Measurements from ENCODE around the gene SHKBP1. TPM values are rescaled to one million over a fixed set of nuclear protein-coding genes. Genes with fewer than 3 reads are reported as not detected.
"Not testable (repeated sequence)": the region's sequence is repeated elsewhere in the genome, so short reads cannot be mapped to it uniquely, and the experiment has no call there.

Gene SHKBP1
- total RNA-seq, 2 donors from 2014 or later = 131 to 149 TPM

DNA sequence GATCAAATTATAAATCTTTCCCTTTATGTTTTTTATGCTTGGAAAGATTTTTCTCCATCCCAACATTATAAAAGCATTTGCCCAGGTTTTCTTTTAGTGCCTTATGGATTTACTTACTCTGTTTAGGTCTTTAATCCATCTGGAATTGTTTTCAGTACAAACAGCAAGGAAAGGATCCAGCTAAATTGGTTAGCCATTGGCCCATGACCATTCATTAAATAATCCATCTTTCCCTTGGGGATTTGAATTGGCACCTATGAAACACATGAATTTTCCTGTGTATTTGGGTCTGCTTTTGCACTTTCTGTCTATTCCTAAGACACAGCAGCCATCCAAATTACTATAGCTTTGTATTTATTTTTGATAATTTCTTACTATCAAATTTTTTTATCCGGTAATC, 28.8 kb upstream of the SHKBP1 start:
- Mint-ChIP-seq H3K4me3 (no peak overlapping the region), H3K4me1 (ENCODE audit: low read depth in 2 of 2) (peaks cover 4 to 9% of the 10 kb centered on the region in 2 donors), H3K27me3 (peaks cover 26 to 31% of the 10 kb centered on the region in 2 donors), H3K27ac (no peak overlapping the region), H3K9me3 (no peaks in the 10 kb centered on the region), H3K36me3 (no peaks in the 10 kb centered on the region)
- DNase-seq (ENCODE audit: low spot score) (no peak), ATAC-seq (no peak)

DNA sequence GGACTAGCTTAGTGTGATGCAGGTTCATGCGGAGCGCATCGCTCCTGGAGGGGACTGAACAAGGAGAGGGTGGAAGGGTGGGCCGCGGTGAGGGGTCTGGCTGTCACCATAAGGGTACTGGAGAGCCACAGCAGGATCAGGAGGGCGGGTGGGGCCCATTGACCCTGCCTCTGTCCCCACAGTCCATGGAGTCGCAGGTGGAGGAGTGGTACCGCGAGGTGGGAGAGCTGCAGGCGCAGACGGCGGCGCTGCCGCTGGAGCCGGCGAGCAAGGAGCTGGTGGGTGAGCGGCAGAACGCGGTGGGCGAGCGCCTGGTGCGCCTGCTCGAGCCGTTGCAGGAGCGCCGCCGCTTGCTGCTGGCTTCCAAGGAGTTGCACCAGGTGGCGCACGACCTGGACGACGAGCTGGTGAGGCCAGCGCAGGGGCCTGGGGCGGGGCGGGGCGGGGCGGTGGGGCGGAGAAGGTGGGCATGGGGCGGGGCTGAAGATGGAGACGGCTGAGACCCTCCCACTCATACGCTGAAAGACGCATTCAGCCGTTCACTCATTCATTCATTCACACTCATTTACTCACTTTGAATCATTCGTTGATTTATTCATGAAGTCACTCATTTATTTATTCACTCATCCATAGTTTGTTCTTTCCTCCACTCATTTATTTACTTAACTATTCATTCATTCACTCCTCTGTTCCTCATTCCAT, 27.5 kb upstream of the SHKBP1 start:
- H3K27me3 Mint-ChIP-seq = peaks cover 38 to 43% of the 10 kb centered on the region in 2 donors
- DNase-seq (ENCODE audit: low spot score) (no peak), ATAC-seq (peak; percentile 77 to 87)
- H3K27ac Mint-ChIP-seq = no peak overlapping the region
- no peaks in the 10 kb centered on the region for H3K9me3 Mint-ChIP-seq
- peaks cover 4 to 9% of the 10 kb centered on the region in 2 donors for H3K4me1 Mint-ChIP-seq (ENCODE audit: low read depth in 2 of 2)
- no peaks in the 10 kb centered on the region for H3K36me3 Mint-ChIP-seq
- no peak overlapping the region for H3K4me3 Mint-ChIP-seq

GRCh38 chr19:40550951-40551350, 25.7 kb upstream of the SHKBP1 start:
- H3K27ac Mint-ChIP-seq = no peak overlapping the region
- H3K4me3 Mint-ChIP-seq = no peak overlapping the region
- no peaks in the 10 kb centered on the region for H3K9me3 Mint-ChIP-seq
- H3K4me1 Mint-ChIP-seq (ENCODE audit: low read depth in 2 of 2) = peaks cover 4 to 9% of the 10 kb centered on the region in 2 donors
- peaks cover 49 to 58% of the 10 kb centered on the region in 2 donors for H3K27me3 Mint-ChIP-seq
- no peaks in the 10 kb centered on the region for H3K36me3 Mint-ChIP-seq
- ATAC-seq (no peak), DNase-seq (ENCODE audit: low spot score) (no peak)

- Mint-ChIP-seq H3K4me1 (ENCODE audit: low read depth in 2 of 2) (peaks cover 4 to 9% of the 10 kb centered on the region in 2 donors), H3K27ac (no peak overlapping the region), H3K36me3 (no peaks in the 10 kb centered on the region), H3K4me3 (no peak overlapping the region), H3K9me3 (no peaks in the 10 kb centered on the region), H3K27me3 (peaks cover 53 to 69% of the 10 kb centered on the region in 2 donors)
- DNase-seq (ENCODE audit: low spot score) (no peak), ATAC-seq (no peak)
These were observed 23.8 kb upstream of the SHKBP1 start for GRCh38 chr19:40552848-40553247.

GRCh38 chr19:40553885-40554857, 22.5 kb upstream of the SHKBP1 start:
- DNase-seq (ENCODE audit: low spot score) = no peak
- H3K9me3 Mint-ChIP-seq = no peaks in the 10 kb centered on the region
- peaks cover 48 to 62% of the 10 kb centered on the region in 2 donors for H3K27me3 Mint-ChIP-seq
- no peak overlapping the region for H3K4me3 Mint-ChIP-seq
- peaks cover 0 to 4% of the 10 kb centered on the region in 2 donors for H3K4me1 Mint-ChIP-seq (ENCODE audit: low read depth in 2 of 2)
- H3K36me3 Mint-ChIP-seq = no peaks in the 10 kb centered on the region
- H3K27ac Mint-ChIP-seq = no peak overlapping the region
- peak; percentile 15 to 38 for ATAC-seq

GRCh38 chr19:40555978-40556689, 20.5 kb upstream of the SHKBP1 start:
- no peak for DNase-seq (ENCODE audit: low spot score)
- Mint-ChIP-seq H3K4me1 (ENCODE audit: low read depth in 2 of 2) (no peaks in the 10 kb centered on the region), H3K27ac (no peak overlapping the region), H3K4me3 (no peak overlapping the region), H3K36me3 (no peaks in the 10 kb centered on the region), H3K9me3 (no peaks in the 10 kb centered on the region), H3K27me3 (peaks cover 45 to 58% of the 10 kb centered on the region in 2 donors)
- no peak for ATAC-seq

- H3K4me3 Mint-ChIP-seq = no peak overlapping the region
- no peaks in the 10 kb centered on the region for H3K36me3 Mint-ChIP-seq
- H3K27me3 Mint-ChIP-seq = peaks cover 46 to 53% of the 10 kb centered on the region in 2 donors
- ATAC-seq (no peak), DNase-seq (ENCODE audit: low spot score) (no peak)
- H3K9me3 Mint-ChIP-seq = no peaks in the 10 kb centered on the region
- peaks cover 0 to 4% of the 10 kb centered on the region in 2 donors for H3K4me1 Mint-ChIP-seq (ENCODE audit: low read depth in 2 of 2)
- no peak overlapping the region for H3K27ac Mint-ChIP-seq
These were observed 19.6 kb upstream of the SHKBP1 start for GRCh38 chr19:40556953-40557530.

- Mint-ChIP-seq H3K4me3 (no peak overlapping the region), H3K36me3 (no peaks in the 10 kb centered on the region), H3K4me1 (ENCODE audit: low read depth in 2 of 2) (peaks cover 0 to 4% of the 10 kb centered on the region in 2 donors), H3K27ac (no peak overlapping the region), H3K9me3 (no peaks in the 10 kb centered on the region), H3K27me3 (peaks cover 31 to 36% of the 10 kb centered on the region in 2 donors)
- no peak for ATAC-seq
- DNase-seq (ENCODE audit: low spot score) = no peak
These were observed 17.3 kb upstream of the SHKBP1 start for GRCh38 chr19:40559394-40559793.

DNA sequence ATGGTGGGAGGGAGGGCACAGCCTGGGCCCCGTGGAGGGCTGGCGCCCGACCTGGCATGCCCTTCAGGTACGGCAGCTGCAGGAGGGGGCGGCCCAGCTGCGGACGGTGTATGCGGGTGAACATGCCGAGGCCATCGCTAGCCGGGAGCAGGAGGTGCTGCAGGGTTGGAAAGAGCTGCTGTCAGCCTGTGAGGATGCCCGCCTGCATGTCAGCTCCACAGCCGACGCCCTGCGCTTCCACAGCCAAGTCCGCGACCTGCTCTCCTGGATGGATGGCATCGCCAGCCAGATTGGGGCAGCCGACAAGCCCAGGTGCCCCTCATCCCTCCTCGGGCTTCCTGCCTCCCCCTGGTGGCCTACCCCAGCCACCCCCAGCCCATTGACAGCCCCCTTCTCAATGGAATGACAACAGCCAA, 16.6 kb upstream of the SHKBP1 start:
- H3K4me1 Mint-ChIP-seq (ENCODE audit: low read depth in 2 of 2) = peaks cover 0 to 4% of the 10 kb centered on the region in 2 donors
- H3K27me3 Mint-ChIP-seq = peaks cover 26 to 33% of the 10 kb centered on the region in 2 donors
- DNase-seq (ENCODE audit: low spot score) (no peak), ATAC-seq (peak in 1 of 2 donors; percentile 43)
- no peaks in the 10 kb centered on the region for H3K9me3 Mint-ChIP-seq
- H3K4me3 Mint-ChIP-seq = no peak overlapping the region
- H3K36me3 Mint-ChIP-seq = no peaks in the 10 kb centered on the region
- no peak overlapping the region for H3K27ac Mint-ChIP-seq

DNA sequence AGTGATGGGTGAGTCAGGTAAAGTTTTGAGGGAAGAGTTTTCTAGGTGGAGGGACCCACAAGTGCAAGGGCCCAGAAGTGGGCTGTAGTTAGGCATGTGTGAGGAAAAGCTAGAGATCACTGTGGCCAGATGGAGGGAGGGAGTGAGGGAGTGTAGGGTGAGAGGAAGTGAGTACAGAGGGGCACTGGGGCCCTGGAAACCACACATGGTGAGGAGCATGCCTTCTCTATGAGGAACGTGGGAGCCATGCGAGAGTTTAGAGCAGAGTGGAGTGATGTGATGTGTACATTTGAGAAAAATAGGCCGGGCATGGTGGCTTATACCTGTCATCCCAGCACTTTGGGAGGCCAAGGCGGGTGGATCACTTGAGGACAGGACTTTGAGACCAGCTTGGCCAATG, 14.7 kb upstream of the SHKBP1 start:
- H3K27ac Mint-ChIP-seq = no peak overlapping the region
- peaks cover 22 to 24% of the 10 kb centered on the region in 2 donors for H3K27me3 Mint-ChIP-seq
- DNase-seq (ENCODE audit: low spot score) (no peak), ATAC-seq (no peak)
- H3K36me3 Mint-ChIP-seq = no peaks in the 10 kb centered on the region
- peaks cover 0 to 6% of the 10 kb centered on the region in 2 donors for H3K4me1 Mint-ChIP-seq (ENCODE audit: low read depth in 2 of 2)
- no peaks in the 10 kb centered on the region for H3K9me3 Mint-ChIP-seq
- no peak overlapping the region for H3K4me3 Mint-ChIP-seq

DNA sequence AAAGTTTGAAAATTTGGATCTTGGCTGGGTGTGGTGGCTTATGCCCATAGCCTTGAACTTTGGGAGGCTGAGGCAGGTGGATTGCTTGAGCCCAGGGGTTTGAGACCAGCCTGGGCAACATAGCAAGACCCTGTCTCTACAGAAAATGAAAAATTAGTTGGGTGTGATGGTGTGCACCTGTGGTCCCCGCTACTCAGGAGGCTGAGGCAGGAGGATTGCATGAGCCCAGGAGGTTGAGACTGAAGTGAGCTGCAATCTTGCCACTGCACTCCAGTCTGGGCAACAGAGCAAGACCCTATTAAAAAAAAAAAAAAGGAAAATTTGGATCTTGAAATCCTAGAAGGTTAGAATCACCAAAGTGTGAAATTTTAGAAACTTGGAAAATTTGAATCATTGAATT, 12.1 kb upstream of the SHKBP1 start:
- not testable (repeated sequence) for H3K27ac Mint-ChIP-seq; ATAC-seq; H3K36me3 Mint-ChIP-seq; H3K9me3 Mint-ChIP-seq; DNase-seq (ENCODE audit: low spot score); H3K4me3 Mint-ChIP-seq; H3K4me1 Mint-ChIP-seq (ENCODE audit: low read depth in 2 of 2)
- H3K27me3 Mint-ChIP-seq = peaks cover 15 to 20% of the 10 kb centered on the region in 2 donors

DNA sequence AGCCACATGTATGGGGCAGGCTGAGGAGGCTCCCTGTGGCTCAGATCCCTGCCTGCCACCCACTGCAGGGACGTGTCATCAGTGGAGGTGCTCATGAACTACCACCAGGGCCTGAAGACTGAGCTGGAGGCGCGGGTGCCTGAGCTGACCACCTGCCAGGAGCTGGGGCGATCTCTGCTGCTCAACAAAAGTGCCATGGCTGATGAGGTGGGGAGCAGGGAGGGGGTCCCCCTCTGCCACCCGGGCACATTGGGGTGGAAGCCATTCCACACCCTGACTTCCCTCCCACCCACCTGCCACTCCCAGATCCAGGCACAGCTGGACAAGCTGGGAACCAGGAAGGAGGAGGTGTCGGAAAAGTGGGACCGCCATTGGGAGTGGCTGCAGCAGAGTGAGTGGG, 11.3 kb upstream of the SHKBP1 start:
- peaks cover 16 to 19% of the 10 kb centered on the region in 2 donors for H3K27me3 Mint-ChIP-seq
- DNase-seq (ENCODE audit: low spot score) = no peak
- ATAC-seq = no peak
- H3K4me1 Mint-ChIP-seq (ENCODE audit: low read depth in 2 of 2) = peaks cover 6 to 10% of the 10 kb centered on the region in 2 donors
- no peaks in the 10 kb centered on the region for H3K36me3 Mint-ChIP-seq
- H3K9me3 Mint-ChIP-seq = no peaks in the 10 kb centered on the region
- H3K27ac Mint-ChIP-seq = no peak overlapping the region
- H3K4me3 Mint-ChIP-seq = no peak overlapping the region

DNA sequence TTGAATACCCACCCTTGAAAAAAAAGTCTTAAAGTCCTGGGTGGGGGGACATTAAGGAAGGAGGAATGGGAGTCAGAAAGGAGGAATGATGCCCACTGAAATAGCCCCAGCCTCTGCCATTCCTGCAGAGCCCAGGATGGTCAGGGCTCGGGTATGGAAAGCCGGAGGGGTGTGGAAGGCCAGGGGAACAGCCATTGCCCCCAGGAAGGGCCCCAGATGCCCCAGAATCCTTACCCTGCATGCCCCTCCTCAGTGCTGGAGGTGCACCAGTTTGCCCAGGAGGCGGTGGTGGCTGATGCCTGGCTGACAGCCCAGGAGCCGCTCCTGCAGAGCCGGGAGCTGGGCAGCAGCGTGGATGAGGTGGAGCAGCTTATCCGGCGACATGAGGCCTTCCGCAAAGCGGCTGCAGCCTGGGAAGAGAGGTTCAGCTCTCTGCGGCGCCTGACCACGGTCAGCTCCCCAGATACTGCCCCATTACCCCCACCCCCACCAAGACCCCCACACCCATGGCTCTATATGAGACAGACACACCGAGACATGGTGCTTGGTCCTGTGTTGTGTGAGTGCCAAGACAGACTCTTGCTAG, 10.7 kb upstream of the SHKBP1 start:
- DNase-seq (ENCODE audit: low spot score) (no peak), ATAC-seq (no peak)
- no peak overlapping the region for H3K4me3 Mint-ChIP-seq
- H3K27me3 Mint-ChIP-seq = peaks cover 16 to 19% of the 10 kb centered on the region in 2 donors
- no peaks in the 10 kb centered on the region for H3K9me3 Mint-ChIP-seq
- peaks cover 11 to 16% of the 10 kb centered on the region in 2 donors for H3K4me1 Mint-ChIP-seq (ENCODE audit: low read depth in 2 of 2)
- H3K36me3 Mint-ChIP-seq = no peaks in the 10 kb centered on the region
- H3K27ac Mint-ChIP-seq = no peak overlapping the region
